GM12878 (cell line): ENCODE data around the gene PGLYRP3. TPM values are rescaled to one million over a fixed set of nuclear protein-coding genes. Genes with fewer than 3 reads are reported as not detected.
A peak's percentile ranks its signal among the peaks of the same experiment; 100 is the strongest.

Experiments
- ATAC-seq: fragments of 200-7000 bp; cut with Tn5 transposase; 3 replicates; pipeline ENCODE4 v1.9.1; 2020; ENCODE audit warnings: mild to moderate bottlenecking, moderate library complexity
- BruUV-seq: library from RNA; stranded (reverse); fragments of 400-500 nt; replicated peaks from 2 replicates; lab custom pipeline; 2021; lab: Mats Ljungman, UMichigan
- CTCF ChIA-PET: fragments of 300-600 bp; sonication (Branson Sonifier 250); formaldehyde crosslinking; extraction: SDS; loops from one replicate; lab custom pipeline; 2021; ENCODE audit warnings: inconsistent platforms; lab: Yijun Ruan, JAX
- POLR2A ChIA-PET: fragments of 350-600 bp; formaldehyde crosslinking; extraction: SDS; loops from one replicate; lab custom pipeline; 2021; ENCODE audit warnings: inconsistent platforms; lab: Charles Lee
- RAD21 ChIA-PET: fragments of 300-600 bp; sonication (Branson Sonifier 250); formaldehyde crosslinking; loops from one replicate; lab custom pipeline; 2023; ENCODE audit warnings: antibody characterized with exemption; ENCODE audit not compliant: unreplicated experiment; lab: Charles Lee
- SMC1A ChIA-PET: fragments of 300-600 bp; sonication (Branson Sonifier 250); formaldehyde crosslinking; loops from one replicate; lab custom pipeline; 2023; ENCODE audit not compliant: unreplicated experiment, uncharacterized antibody; lab: Charles Lee
- DNase-seq: peaks from one replicate; pipeline ENCODE4 v3.0.0-alpha.2; 2011; ENCODE audit warnings: low read depth, low spot score
- FAIRE-seq: peaks from 3 replicates; lab custom pipeline; 2011; peaks lifted over from hg19 to GRCh38; lab: Jason Lieb, UNC
- H2AFZ ChIP-seq: 2 replicates; pipeline ENCODE4 v1.6.0; 2011; ENCODE audit warnings: low read depth, low read length, control low read depth; ENCODE audit not compliant: control insufficient read depth
- H3K27ac ChIP-seq: 2 replicates; pipeline ENCODE4 v1.5.1; 2011; ENCODE audit warnings: control low read depth; ENCODE audit not compliant: control insufficient read depth, insufficient read depth
- H3K27me3 ChIP-seq, 2 experiments: replicated peaks in 1 of 2; 2 replicates each; pipeline versions ENCODE4 v1.6.0 to v1.6.1; 2011; ENCODE audit warnings: low read length in 1 of 2; ENCODE audit not compliant: control insufficient read depth in 2 of 2, insufficient read depth in 2 of 2
- H3K36me3 ChIP-seq, 2 experiments: 2 replicates each; pipeline ENCODE4 v1.5.1; 2011; ENCODE audit warnings: low read length in 1 of 2; ENCODE audit not compliant: control insufficient read depth in 2 of 2, insufficient read depth in 2 of 2
- H3K4me1 ChIP-seq: 2 replicates; pipeline ENCODE4 v1.6.1; 2011; ENCODE audit warnings: mild to moderate bottlenecking, low read length, moderate library complexity, mixed read lengths; ENCODE audit not compliant: control insufficient read depth, insufficient read depth
- H3K4me2 ChIP-seq: 2 replicates; pipeline ENCODE4 v1.6.0; 2011; ENCODE audit warnings: control low read depth; ENCODE audit not compliant: control insufficient read depth, insufficient read depth
- H3K4me3 ChIP-seq: fragments of 200-600 bp; sonication (generic); 2 replicates; pipeline ENCODE4 v1.5.1; 2016
- H3K79me2 ChIP-seq: 2 replicates; pipeline ENCODE4 v1.6.0; 2011; ENCODE audit warnings: low read length; ENCODE audit not compliant: control insufficient read depth, insufficient read depth
- H3K9ac ChIP-seq: 2 replicates; pipeline ENCODE4 v1.8.0; 2011; ENCODE audit warnings: low read length, control low read depth, mixed read lengths; ENCODE audit not compliant: control insufficient read depth, insufficient read depth
- H3K9me3 ChIP-seq: replicated peaks from 3 replicates; pipeline ENCODE4 v1.5.1; 2011; ENCODE audit warnings: mild to moderate bottlenecking, low read length; ENCODE audit not compliant: control insufficient read depth, insufficient read depth
- H4K20me1 ChIP-seq: 2 replicates; pipeline ENCODE4 v1.6.0; 2011; ENCODE audit not compliant: control insufficient read depth, insufficient read depth
- ASH2L ChIP-seq: fragments of 300-600, 200-600 bp; sonication (generic); IDR thresholded peaks from 2 replicates; pipeline ENCODE4 v1.6.1; 2017; ENCODE audit warnings: low read depth, mild to moderate bottlenecking, borderline replicate concordance
- BHLHE40 ChIP-seq, 2 experiments: fragments of 450-650 bp in 1 of 2; IDR thresholded peaks; 2 replicates each; pipeline ENCODE4 v1.6.1; 2011 to 2017; ENCODE audit warnings: low read depth in 2 of 2, borderline replicate concordance in 1 of 2, improper control_type of control experiment in 1 of 2, low read length in 1 of 2, mild to moderate bottlenecking in 1 of 2
- BMI1 ChIP-seq: fragments of 450-650 bp; IDR thresholded peaks from 2 replicates; pipeline ENCODE4 v1.6.1; 2016; ENCODE audit warnings: mild to moderate bottlenecking, moderate library complexity, borderline replicate concordance
- CBX3 ChIP-seq: fragments of 200-600 bp; sonication (generic); IDR thresholded peaks from 2 replicates; pipeline ENCODE4 v1.6.1; 2016; ENCODE audit warnings: low read depth, borderline replicate concordance
- CEBPZ ChIP-seq: fragments of 150-350 bp; IDR thresholded peaks from 2 replicates; pipeline ENCODE4 v1.6.1; 2016; ENCODE audit warnings: low read depth, low read length
- IKZF1 ChIP-seq: fragments of 450-650 bp; conservative IDR thresholded peaks from 2 replicates; pipeline ENCODE4 v1.6.1; 2017; ENCODE audit warnings: antibody characterized with exemption, mild to moderate bottlenecking
- IKZF2 ChIP-seq, 2 experiments: fragments of 450-650 bp; IDR thresholded peaks; 2 replicates each; pipeline ENCODE4 v1.6.1; 2017; ENCODE audit warnings: mild to moderate bottlenecking in 2 of 2, moderate library complexity in 2 of 2
- LARP7 ChIP-seq: fragments of 450-650 bp; IDR thresholded peaks from 2 replicates; pipeline ENCODE4 v1.6.1; 2017; ENCODE audit warnings: mild to moderate bottlenecking
- PML ChIP-seq: IDR thresholded peaks from 2 replicates; pipeline ENCODE4 v1.6.1; 2012; ENCODE audit warnings: low read length, inconsistent platforms
- POU2F2 ChIP-seq: IDR thresholded peaks from 3 replicates; pipeline ENCODE4 v1.6.1; 2011; ENCODE audit warnings: low read depth, mild to moderate bottlenecking, low read length, borderline replicate concordance
- RFX5 ChIP-seq: IDR thresholded peaks from 2 replicates; pipeline ENCODE4 v1.6.1; 2011; ENCODE audit warnings: low read depth, low read length, improper control_type of control experiment
- RUNX3 ChIP-seq: IDR thresholded peaks from 2 replicates; pipeline ENCODE4 v1.6.1; 2012; ENCODE audit warnings: low read length, inconsistent platforms
- TARDBP ChIP-seq: IDR thresholded peaks from 2 replicates; pipeline ENCODE4 v1.6.1; 2016; ENCODE audit warnings: borderline replicate concordance
- WGBS: methylation state at CpG from one replicate; pipeline ENCODE4 v1.1.6; 2016; ENCODE audit warnings: low lambda C conversion rate; ENCODE audit not compliant: insufficient replicate concordance, insufficient coverage; ENCODE audit errors: missing lambda C conversion rate; 5-methylcytosine and 5-hydroxymethylcytosine counted together
- in situ Hi-C: fragments of 300-500 bp; cut with MboI; formaldehyde crosslinking; loops from 9 replicates; pipeline ENCODE4 v1.14.3; 2018; ENCODE audit warnings: mixed read lengths
- intact Hi-C: fragments of 100-400 bp; cut with micrococcal nuclease; formaldehyde crosslinking; loops from one replicate; pipeline ENCODE4 v1.14.2; 2022; ENCODE audit not compliant: unreplicated experiment
- polyA plus RNA-seq, 11 experiments: library from polyadenylated mRNA; depleted of rRNA in 4 of 11; unstranded in 6 of 11; stranded (reverse) in 5 of 11; fragments of >200 nt; fragmentation: Nextera tagmentation in 4 of 11; fragmentation: Illumina TruSeq in 1 of 11; extraction: Ambion mirVana in 4 of 11; extraction: Trizol in 1 of 11; gene quantifications; 1 replicate in 1 of 11; 2 replicates in 10 of 11; pipeline versions ENCODE4 v1.2.1 to v1.2.3, GENCODE V29; 2011 to 2016; ENCODE audit warnings: inconsistent platforms in 2 of 11, missing spikeins in 2 of 11, low read depth in 1 of 11
- total RNA-seq, 4 experiments: library from RNA; depleted of rRNA in 3 of 4; stranded (reverse); fragments of >200 nt in 3 of 4; fragmentation: Illumina TruSeq in 1 of 4; extraction: Trizol in 1 of 4; gene quantifications; 2 replicates each; pipeline versions ENCODE4 v1.2.1 to v1.2.3, GENCODE V29; 2013 to 2021

Gene PGLYRP3
- total and polyA plus RNA-seq, 10 of the 15 experiments (the other 5 are each of a cell fraction or from before 2014, with no cell fraction given), result 0.10 to 0.49 (median 0.18) TPM; not detected in 7

DNA sequence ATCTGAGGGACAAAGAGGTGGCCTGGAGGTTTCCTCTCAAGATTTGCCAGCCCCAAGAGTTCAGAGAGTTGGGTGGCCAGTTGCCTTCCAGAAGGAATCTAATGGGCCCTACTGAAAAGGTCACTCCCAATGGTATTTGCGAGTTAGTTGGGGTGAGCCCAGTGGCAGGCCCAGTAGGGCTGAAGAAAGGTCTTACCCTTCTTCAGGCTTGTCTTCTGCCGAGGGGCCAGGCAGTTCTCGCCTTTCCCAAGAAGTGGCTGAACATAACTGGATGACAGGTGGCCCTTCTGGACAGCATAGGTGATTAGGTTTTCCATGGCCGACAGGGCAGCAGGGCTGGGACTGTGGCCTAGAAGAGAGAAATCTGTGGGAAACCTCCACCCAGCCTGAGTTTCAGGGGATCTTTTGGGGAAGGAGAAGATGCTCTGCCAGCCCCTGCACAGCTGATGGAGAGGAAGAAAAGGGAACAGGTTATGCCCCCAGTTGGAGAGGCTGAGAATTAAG, 28.7 kb upstream of the PGLYRP3 start (continued):
- no peak for TF ChIP-seq ASH2L
- TF ChIP-seq, all 136 proteins: peak for 0

- ATAC-seq (no peak), FAIRE-seq (no peak), DNase-seq (no peak)
- no TSS peak for BruUV-seq
- ChIA-PET CTCF (interaction anchor here (0.9 to 1.0 kb wide), 2 partner anchors 9 to 49 kb away, joined by 3 read pairs; no protein-coding TSS in a partner anchor), RAD21 (no interaction called here), POLR2A (no interaction called here), SMC1A (interaction anchor here (4.9 kb wide), 1 partner anchor 13 kb away, joined by 27 read pairs; no protein-coding TSS in a partner anchor)
- Histone ChIP-seq H3K4me2 (peak overlapping the region; percentile 26; the same call in 1 of the 2 replicates), H3K4me1 (peaks cover 22% of the 10 kb centered on the region), H3K27me3 (no peaks in the 10 kb centered on the region), H3K36me3 (no peaks in the 10 kb centered on the region), H4K20me1 (no peaks in the 10 kb centered on the region), H3K9ac (no peak overlapping the region), H3K27ac (peak overlapping the region; percentile 7), H2AFZ (no peak overlapping the region), H3K9me3 (no peaks in the 10 kb centered on the region), H3K79me2 (peaks cover 17% of the 10 kb centered on the region), H3K4me3 (no peak overlapping the region)
- TF ChIP-seq LARP7, result no peak
- no peak for TF ChIP-seq PML
- in situ Hi-C loops (no loop called here), intact Hi-C loops (loop anchor here (5.0 kb wide), 1 partner anchor 78 kb away; no protein-coding TSS in a partner anchor)
- 60% methylated on average over 10 of the region's 10 CpGs for WGBS
Measured at GRCh38 chr1:153340356-153340755, 27.6 kb upstream of the PGLYRP3 start.

DNA sequence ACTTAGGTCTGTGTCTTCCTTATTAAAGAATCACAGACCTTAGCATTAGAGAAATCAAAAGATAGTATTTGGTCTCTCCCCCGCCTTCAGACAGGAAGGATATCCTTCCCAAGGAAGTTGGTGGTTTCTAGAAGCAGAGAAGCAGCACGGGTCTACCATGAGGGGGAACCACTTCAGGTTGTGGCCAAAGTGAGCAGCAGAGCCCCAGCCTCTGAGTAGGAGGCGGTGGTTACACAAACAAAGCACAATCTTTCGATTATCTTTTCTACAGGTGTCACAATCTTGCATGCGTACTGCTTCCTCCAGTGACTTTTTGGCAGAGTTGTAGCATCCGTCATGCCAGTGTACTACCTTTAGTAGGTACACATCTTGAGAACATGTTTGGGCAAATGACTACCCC, 27.1 kb upstream of the PGLYRP3 start:
- no peak overlapping the region for H2AFZ ChIP-seq
- H3K36me3 ChIP-seq, result no peaks in the 10 kb centered on the region
- ChIA-PET RAD21 (no interaction called here), CTCF (no interaction called here), POLR2A (interaction anchor here (1.0 kb wide), 1 partner anchor 53 kb away, joined by 3 read pairs; no protein-coding TSS in a partner anchor), SMC1A (no interaction called here)
- no peak for DNase-seq
- peaks cover 17% of the 10 kb centered on the region for H3K79me2 ChIP-seq
- H3K9ac ChIP-seq, result no peak overlapping the region
- no peak overlapping the region; the same call in 1 of the 2 replicates for H3K27ac ChIP-seq
- intact Hi-C loops (loop anchor here (5.0 kb wide), 1 partner anchor 78 kb away; no protein-coding TSS in a partner anchor), in situ Hi-C loops (no loop called here)
- H3K27me3 ChIP-seq, result no peaks in the 10 kb centered on the region
- no peaks in the 10 kb centered on the region for H4K20me1 ChIP-seq
- no peak overlapping the region for H3K4me3 ChIP-seq
- no peaks in the 10 kb centered on the region for H3K9me3 ChIP-seq
- peak; percentile 59 to 62; a peak in 1 of 4 replicates for TF ChIP-seq BHLHE40 (IDR thresholded peaks at IDR 0.05; ENCODE audit: borderline replicate concordance in 1 of 2, low read depth in 2 of 2, low read length in 1 of 2)
- no peak for TF ChIP-seq RFX5
- no peak for TF ChIP-seq CBX3
- TF ChIP-seq IKZF1, result 0 out of 2 replicates have a peak, but pooled peaks have one; percentile 41
- no peak for TF ChIP-seq TARDBP
- no peak for TF ChIP-seq BMI1
- TF ChIP-seq POU2F2, result no peak
- TF ChIP-seq CEBPZ, result no peak
- TF ChIP-seq RUNX3, result peak; percentile 79
- peak; percentile 46 to 47; a peak in 2 of 4 replicates for TF ChIP-seq IKZF2 (IDR thresholded peaks at IDR 0.05)
- H3K4me1 ChIP-seq, result peaks cover 17% of the 10 kb centered on the region
- ATAC-seq, result no peak; the same call in 2 of the 3 replicates
- no TSS peak for BruUV-seq
- FAIRE-seq, result no peak
- 46% methylated on average over 6 of the region's 6 CpGs for WGBS
- peak overlapping the region; percentile 26; the same call in 1 of the 2 replicates for H3K4me2 ChIP-seq
